ENCODE data around the gene TIMP3.

The TIMP3 gene

GRCh38 chr22:32888976-32889375 is 87.5 kb downstream of the TIMP3 start:
- DNase-seq: no peak

- DNase-seq: no peak
These were observed 95.4 kb downstream of the TIMP3 start for GRCh38 chr22:32896891-32897290.

- no peak for DNase-seq
These were observed 95.9 kb downstream of the TIMP3 start for GRCh38 chr22:32897400-32897799.

GRCh38 chr22:32900886-32901635 is 99.6 kb downstream of the TIMP3 start:
- DNase-seq: no peak

- no peak for DNase-seq
These were observed 100.4 kb downstream of the TIMP3 start for GRCh38 chr22:32901925-32902324.

- DNase-seq: no peak
These were observed 102.0 kb downstream of the TIMP3 start for GRCh38 chr22:32903507-32903906.

- peak in 1 of 5 experiments; percentile 6 for DNase-seq
These were observed 102.5 kb downstream of the TIMP3 start for GRCh38 chr22:32904044-32904443.

GRCh38 chr22:32905400-32905799 is 103.9 kb downstream of the TIMP3 start:
- no peak for DNase-seq

- DNase-seq: no peak
These were observed 108.3 kb downstream of the TIMP3 start for GRCh38 chr22:32909581-32910428.

GRCh38 chr22:32910429-32910772 is 108.9 kb downstream of the TIMP3 start:
- DNase-seq: no peak

- no peak for DNase-seq
These were observed 110.0 kb downstream of the TIMP3 start for GRCh38 chr22:32911503-32911902.

All from T-helper 2 cell (primary cell).